ENCODE measurements around the gene STXBP1.

GRCh38 chr9:127571971-127572370 is 40.1 kb upstream of the STXBP1 start:
- no peak for TF ChIP-seq POLR2AphosphoS5 (IDR thresholded peaks at IDR 0.05; ENCODE audit: low read depth, low read length)
- no peak for TF ChIP-seq POLR2A (IDR thresholded peaks at IDR 0.05; ENCODE audit: low read depth, low read length)
- TF ChIP-seq TAF1 (IDR thresholded peaks at IDR 0.05; ENCODE audit: borderline replicate concordance, low read depth, low read length), result no peak
